Smooth muscle cell (in vitro differentiated cells): Measurements from ENCODE around the gene TBC1D21. TPM values are rescaled to one million over a fixed set of nuclear protein-coding genes. Genes with fewer than 3 reads are reported as not detected.

Experiments used
- DNase-seq: peaks from one replicate; lab custom pipeline; 2025; ENCODE audit not compliant: unreplicated experiment; lab: John Stamatoyannopoulos, UW
- H2AFZ ChIP-seq: fragments of 200-600 bp; sonication (generic); 2 replicates; pipeline ENCODE4 v1.6.0; 2016; ENCODE audit warnings: antibody characterized with exemption, low read depth, mild to moderate bottlenecking
- H3F3A ChIP-seq: fragments of 200-600 bp; sonication (generic); 2 replicates; pipeline ENCODE4 v1.6.0; 2017; ENCODE audit warnings: antibody characterized with exemption, low read depth
- H3K27ac ChIP-seq: fragments of 200-600 bp; sonication (generic); 2 replicates; pipeline ENCODE4 v1.5.1; 2016; ENCODE audit warnings: low read depth, mild to moderate bottlenecking
- H3K27me3 ChIP-seq: fragments of 200-600 bp; sonication (generic); 2 replicates; pipeline ENCODE4 v1.6.1; 2016; ENCODE audit warnings: low read depth, mild to moderate bottlenecking
- H3K36me3 ChIP-seq: fragments of 200-600 bp; sonication (generic); 2 replicates; pipeline ENCODE4 v1.5.1; 2016; ENCODE audit warnings: low read depth
- H3K4me1 ChIP-seq: fragments of 200-600 bp; sonication (generic); 2 replicates; pipeline ENCODE4 v1.5.1; 2016; ENCODE audit warnings: low read depth
- H3K4me2 ChIP-seq: fragments of 200-600 bp; sonication (generic); 2 replicates; pipeline ENCODE4 v1.6.0; 2016; ENCODE audit warnings: mild to moderate bottlenecking
- H3K4me3 ChIP-seq: fragments of 200-600 bp; sonication (generic); 2 replicates; pipeline ENCODE4 v1.5.1; 2016; ENCODE audit warnings: mild to moderate bottlenecking
- H3K79me2 ChIP-seq: fragments of 200-600 bp; sonication (generic); 2 replicates; pipeline ENCODE4 v1.6.0; 2016; ENCODE audit warnings: low read depth, mild to moderate bottlenecking
- H3K9ac ChIP-seq: fragments of 200-600 bp; sonication (generic); 2 replicates; pipeline ENCODE4 v1.6.0; 2016; ENCODE audit warnings: low read depth
- H3K9me3 ChIP-seq: fragments of 200-600 bp; sonication (generic); replicated peaks from 2 replicates; pipeline ENCODE4 v1.5.1; 2016; ENCODE audit warnings: low read depth
- H4K20me1 ChIP-seq: fragments of 200-600 bp; sonication (generic); 2 replicates; pipeline ENCODE4 v1.6.0; 2016; ENCODE audit warnings: low read depth
- WGBS: methylation state at CpG from one replicate; pipeline ENCODE4 v1.1.7; 2016; ENCODE audit warnings: low lambda C conversion rate; 5-methylcytosine and 5-hydroxymethylcytosine counted together
- polyA plus RNA-seq: library from polyadenylated mRNA; unstranded; fragments of >200 nt; fragmentation: Nextera tagmentation; extraction: Ambion mirVana; gene quantifications from 2 replicates; pipeline ENCODE4 v1.2.1, GENCODE V29; 2016
- total RNA-seq: library from RNA; depleted of rRNA; stranded (reverse); fragments of >200 nt; gene quantifications from 2 replicates; pipeline ENCODE4 v1.2.3, GENCODE V29; 2014
- TF ChIP-seq, protein P1 (sequence below): fragments of 200-600 bp; sonication (generic); IDR thresholded peaks from 2 replicates; pipeline ENCODE4 v1.5.1; 2017; ENCODE audit warnings: borderline replicate concordance, mild to moderate bottlenecking, antibody characterized with exemption; ENCODE audit not compliant: insufficient read depth, poor library complexity, severe bottlenecking

Gene TBC1D21
- total and polyA plus RNA-seq, 2 experiments from 2014 or later, result not detected

- H3K9ac ChIP-seq, result no peak overlapping the region
- H3K4me3 ChIP-seq, result no peak overlapping the region
- WGBS, result 75% methylated on average over 7 of the region's 7 CpGs
- H3K27ac ChIP-seq, result no peak overlapping the region
- no peak overlapping the region for H3K4me2 ChIP-seq
- H3K79me2 ChIP-seq, result no peaks in the 10 kb centered on the region
- H3K36me3 ChIP-seq, result no peaks in the 10 kb centered on the region
- H3K9me3 ChIP-seq, result no peaks in the 10 kb centered on the region
- no peaks in the 10 kb centered on the region for H4K20me1 ChIP-seq
- TF ChIP-seq, protein P1, sequence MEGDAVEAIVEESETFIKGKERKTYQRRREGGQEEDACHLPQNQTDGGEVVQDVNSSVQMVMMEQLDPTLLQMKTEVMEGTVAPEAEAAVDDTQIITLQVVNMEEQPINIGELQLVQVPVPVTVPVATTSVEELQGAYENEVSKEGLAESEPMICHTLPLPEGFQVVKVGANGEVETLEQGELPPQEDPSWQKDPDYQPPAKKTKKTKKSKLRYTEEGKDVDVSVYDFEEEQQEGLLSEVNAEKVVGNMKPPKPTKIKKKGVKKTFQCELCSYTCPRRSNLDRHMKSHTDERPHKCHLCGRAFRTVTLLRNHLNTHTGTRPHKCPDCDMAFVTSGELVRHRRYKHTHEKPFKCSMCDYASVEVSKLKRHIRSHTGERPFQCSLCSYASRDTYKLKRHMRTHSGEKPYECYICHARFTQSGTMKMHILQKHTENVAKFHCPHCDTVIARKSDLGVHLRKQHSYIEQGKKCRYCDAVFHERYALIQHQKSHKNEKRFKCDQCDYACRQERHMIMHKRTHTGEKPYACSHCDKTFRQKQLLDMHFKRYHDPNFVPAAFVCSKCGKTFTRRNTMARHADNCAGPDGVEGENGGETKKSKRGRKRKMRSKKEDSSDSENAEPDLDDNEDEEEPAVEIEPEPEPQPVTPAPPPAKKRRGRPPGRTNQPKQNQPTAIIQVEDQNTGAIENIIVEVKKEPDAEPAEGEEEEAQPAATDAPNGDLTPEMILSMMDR, result no peak
- peaks cover 3% of the 10 kb centered on the region for H3K4me1 ChIP-seq
- peaks cover 15% of the 10 kb centered on the region for H3K27me3 ChIP-seq
- no peak overlapping the region for H2AFZ ChIP-seq
- DNase-seq, result no peak
- no peaks in the 10 kb centered on the region for H3F3A ChIP-seq
Observed at GRCh38 chr15:73857193-73857920, 16.0 kb upstream of the TBC1D21 start.

GRCh38 chr15:73858062-73858461 lies 15.3 kb upstream of the TBC1D21 start:
- TF ChIP-seq, protein P1, result no peak
- WGBS, result 89% methylated on average over 6 of the region's 6 CpGs
- Histone ChIP-seq H3K9ac (no peak overlapping the region), H4K20me1 (no peaks in the 10 kb centered on the region), H3K4me1 (peaks cover 3% of the 10 kb centered on the region), H3K4me3 (no peak overlapping the region), H3F3A (no peaks in the 10 kb centered on the region), H3K4me2 (no peak overlapping the region), H3K27me3 (peaks cover 15% of the 10 kb centered on the region), H3K27ac (no peak overlapping the region), H3K79me2 (no peaks in the 10 kb centered on the region), H3K9me3 (no peaks in the 10 kb centered on the region), H2AFZ (no peak overlapping the region), H3K36me3 (no peaks in the 10 kb centered on the region)
- DNase-seq, result no peak

DNA sequence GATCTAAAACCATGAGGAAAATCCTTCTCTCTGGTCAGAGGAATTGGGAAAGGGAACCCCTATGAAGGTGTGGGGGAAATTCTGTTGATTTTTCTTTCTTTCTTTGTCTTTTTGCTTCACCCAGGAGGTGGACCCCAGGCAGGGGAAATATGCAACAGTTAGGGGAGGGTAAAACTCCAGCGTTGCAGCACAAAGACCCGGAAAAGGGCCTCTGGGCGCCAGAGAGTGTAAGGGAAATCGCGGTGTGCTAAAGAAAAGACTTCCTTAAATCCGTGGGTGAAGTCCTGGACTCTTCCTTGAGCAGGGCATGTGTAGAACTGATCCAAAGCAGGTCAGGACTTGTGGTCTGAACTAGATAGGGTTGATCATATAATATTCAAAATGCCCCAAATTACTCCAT lies 11.1 kb upstream of the TBC1D21 start:
- no peak overlapping the region for H3K27ac ChIP-seq

More for the DNA sequence above, 11.1 kb upstream of the TBC1D21 start:
- Histone ChIP-seq H3K9me3 (no peaks in the 10 kb centered on the region), H3K4me1 (peaks cover 3% of the 10 kb centered on the region), H4K20me1 (no peaks in the 10 kb centered on the region), H3K4me3 (no peak overlapping the region), H3K79me2 (no peaks in the 10 kb centered on the region), H3K36me3 (no peaks in the 10 kb centered on the region), H3K9ac (no peak overlapping the region), H3F3A (no peaks in the 10 kb centered on the region), H3K27me3 (peaks cover 33% of the 10 kb centered on the region), H2AFZ (no peak overlapping the region), H3K4me2 (no peak overlapping the region)
- TF ChIP-seq, protein P1, result no peak
- 37% methylated on average over 6 of the region's 6 CpGs for WGBS
- no peak for DNase-seq
